ENCODE measurements around the gene TXN. TPM values are rescaled to one million over a fixed set of nuclear protein-coding genes. Genes with fewer than 3 reads are reported as not detected.
"Not testable (repeated sequence)": the region's sequence is repeated elsewhere in the genome, so short reads cannot be mapped to it uniquely, and the experiment has no call there.

Gene TXN
- total RNA-seq, 4 donors from 2014 or later: 472 to 921 (median 819) TPM

DNA sequence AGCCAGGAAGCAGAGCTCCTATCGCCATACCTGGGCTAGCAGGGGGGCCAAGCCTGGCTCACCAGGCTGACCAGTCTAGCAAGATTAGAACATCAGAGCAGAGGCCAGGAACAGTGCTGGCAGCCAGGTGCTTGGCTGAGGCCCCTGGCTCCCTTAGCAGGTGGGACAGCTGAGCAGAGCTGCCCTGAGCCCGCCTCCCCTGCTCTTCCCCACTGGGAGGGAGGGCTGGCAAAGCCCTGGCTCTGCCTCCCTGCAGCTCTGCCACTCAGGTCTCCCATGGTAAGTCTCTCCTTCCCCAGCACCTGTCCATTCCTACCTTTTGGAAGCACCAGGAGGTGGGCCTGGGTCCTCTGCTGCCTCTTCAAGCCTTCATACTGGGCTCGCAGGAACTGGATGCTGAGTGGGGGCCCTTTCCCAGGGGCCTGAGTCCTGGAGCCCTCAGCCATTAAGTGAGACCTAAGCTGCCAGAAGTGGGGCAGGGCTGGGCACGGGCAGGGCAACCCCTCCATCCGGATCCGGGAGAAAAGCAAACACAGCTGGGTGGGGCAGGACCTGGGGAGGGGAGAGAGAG is 49.2 kb downstream of the TXN start:
- Histone ChIP-seq H3K4me1 (peaks cover 4 to 36% (median 13%) of the 10 kb centered on the region in 3 donors), H3K27me3 (peaks cover 0 to 5% (median 0%) of the 10 kb centered on the region in 4 donors), H3K27ac (peak overlapping the region; percentile 24 to 79 (median 52)), H3K36me3 (no peaks in the 10 kb centered on the region), H3K9me3 (no peaks in the 10 kb centered on the region), H3K4me3 (peak overlapping the region in 3 of 4 donors; percentile 16 to 35 (median 30))
- no peak for DNase-seq
- intact Hi-C loops (cut with DNase I): no loop called here
- 14 to 47% methylated on average over 4 of the region's 6 CpGs for WGBS, 2 donors
- TF ChIP-seq, protein P1, sequence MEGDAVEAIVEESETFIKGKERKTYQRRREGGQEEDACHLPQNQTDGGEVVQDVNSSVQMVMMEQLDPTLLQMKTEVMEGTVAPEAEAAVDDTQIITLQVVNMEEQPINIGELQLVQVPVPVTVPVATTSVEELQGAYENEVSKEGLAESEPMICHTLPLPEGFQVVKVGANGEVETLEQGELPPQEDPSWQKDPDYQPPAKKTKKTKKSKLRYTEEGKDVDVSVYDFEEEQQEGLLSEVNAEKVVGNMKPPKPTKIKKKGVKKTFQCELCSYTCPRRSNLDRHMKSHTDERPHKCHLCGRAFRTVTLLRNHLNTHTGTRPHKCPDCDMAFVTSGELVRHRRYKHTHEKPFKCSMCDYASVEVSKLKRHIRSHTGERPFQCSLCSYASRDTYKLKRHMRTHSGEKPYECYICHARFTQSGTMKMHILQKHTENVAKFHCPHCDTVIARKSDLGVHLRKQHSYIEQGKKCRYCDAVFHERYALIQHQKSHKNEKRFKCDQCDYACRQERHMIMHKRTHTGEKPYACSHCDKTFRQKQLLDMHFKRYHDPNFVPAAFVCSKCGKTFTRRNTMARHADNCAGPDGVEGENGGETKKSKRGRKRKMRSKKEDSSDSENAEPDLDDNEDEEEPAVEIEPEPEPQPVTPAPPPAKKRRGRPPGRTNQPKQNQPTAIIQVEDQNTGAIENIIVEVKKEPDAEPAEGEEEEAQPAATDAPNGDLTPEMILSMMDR (IDR thresholded peaks at IDR 0.05): no peak
- TF ChIP-seq POLR2A (IDR thresholded peaks at IDR 0.05): no peak

DNA sequence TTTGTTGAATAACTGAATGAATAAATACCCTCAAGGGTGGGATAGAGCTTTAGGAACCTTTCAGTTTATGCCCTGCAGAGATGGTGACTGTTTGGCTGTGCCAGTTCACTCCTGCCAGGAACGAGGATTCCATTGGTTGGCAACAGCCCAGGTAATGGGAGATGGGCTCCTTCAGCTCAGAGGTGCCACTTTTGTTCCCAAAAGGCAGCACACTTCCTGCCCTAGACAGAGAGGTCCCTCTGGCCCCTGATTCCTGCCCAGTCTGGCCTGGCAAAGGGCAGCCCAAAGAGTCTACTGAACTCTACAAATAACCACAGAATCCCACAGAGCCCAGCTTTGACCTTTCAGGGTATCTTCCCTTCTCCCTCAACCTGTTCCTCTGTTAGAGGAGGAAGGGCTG is 49.9 kb downstream of the TXN start:
- Histone ChIP-seq H3K9me3 (no peaks in the 10 kb centered on the region), H3K4me1 (peaks cover 4 to 36% (median 13%) of the 10 kb centered on the region in 3 donors), H3K27me3 (peaks cover 0 to 5% (median 0%) of the 10 kb centered on the region in 4 donors), H3K27ac (peak overlapping the region in 2 of 4 donors; percentile 79), H3K4me3 (peak overlapping the region in 2 of 4 donors; percentile 30 to 35), H3K36me3 (no peaks in the 10 kb centered on the region)
- intact Hi-C loops (cut with DNase I): no loop called here
- TF ChIP-seq, protein P1 (IDR thresholded peaks at IDR 0.05): no peak
- TF ChIP-seq POLR2A (IDR thresholded peaks at IDR 0.05): no peak
- no peak for DNase-seq
- 13 to 60% methylated on average over 1 of the region's 1 CpG for WGBS, 2 donors

DNA sequence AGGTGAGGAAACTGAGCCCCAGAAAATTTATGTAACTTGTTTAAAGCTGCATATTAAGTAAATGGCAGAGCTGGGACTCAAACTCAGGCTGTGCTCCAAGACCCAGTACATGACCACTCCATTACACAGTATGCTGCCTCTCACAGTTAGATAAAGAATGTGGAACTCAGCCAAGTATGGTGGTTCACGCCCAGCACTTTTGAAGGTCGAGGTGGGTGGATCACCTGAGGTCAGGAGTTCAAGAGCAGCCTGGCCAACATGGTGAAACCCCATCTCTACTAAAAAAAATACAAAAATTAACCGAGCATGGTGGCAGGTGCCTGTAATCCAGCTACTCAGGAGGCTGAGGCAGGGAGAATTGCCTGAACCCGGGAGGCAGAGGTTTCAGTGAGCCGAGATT is 50.7 kb downstream of the TXN start:
- H3K27me3 ChIP-seq; intact Hi-C loops (cut with DNase I); H3K27ac ChIP-seq; H3K9me3 ChIP-seq; H3K36me3 ChIP-seq; DNase-seq; H3K4me3 ChIP-seq: not testable (repeated sequence)
- 66 to 76% methylated on average over 5 of the region's 5 CpGs for WGBS, 2 donors
- peaks cover 4 to 36% (median 13%) of the 10 kb centered on the region in 3 donors for H3K4me1 ChIP-seq

DNA sequence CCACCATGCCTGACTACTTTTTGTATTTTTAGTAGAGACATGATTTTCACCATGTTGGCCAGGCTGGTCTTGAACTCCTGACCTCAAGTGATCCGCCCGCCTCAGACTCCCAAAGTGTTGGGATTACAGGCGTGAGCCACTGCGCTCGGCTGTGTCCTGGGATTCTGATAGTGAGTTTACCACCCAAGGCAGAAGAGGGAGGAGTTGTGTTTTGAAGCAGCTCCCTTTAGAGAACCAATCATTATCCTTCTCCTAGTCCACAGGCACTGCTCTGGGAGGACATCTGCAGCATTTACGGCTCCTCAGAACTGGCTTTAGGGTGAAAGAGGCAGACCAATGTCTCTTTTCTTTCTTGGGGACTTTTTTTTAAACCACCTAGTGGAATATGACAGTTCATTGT is 54.1 kb downstream of the TXN start:
- H3K4me1 ChIP-seq: peaks cover 1 to 21% (median 9%) of the 10 kb centered on the region in 3 donors
- WGBS, 2 donors: 92 to 94% methylated on average over 1 to 2 of the region's 6 CpGs
- H3K4me3 ChIP-seq: no peak overlapping the region
- no peak for DNase-seq
- H3K9me3 ChIP-seq: no peaks in the 10 kb centered on the region
- H3K27me3 ChIP-seq: peaks cover 0 to 3% (median 0%) of the 10 kb centered on the region in 4 donors
- intact Hi-C loops (cut with DNase I): no loop called here
- no peak overlapping the region for H3K27ac ChIP-seq
- TF ChIP-seq, protein P1 (IDR thresholded peaks at IDR 0.05): no peak
- no peak for TF ChIP-seq POLR2A (IDR thresholded peaks at IDR 0.05)
- H3K36me3 ChIP-seq: no peaks in the 10 kb centered on the region

DNA sequence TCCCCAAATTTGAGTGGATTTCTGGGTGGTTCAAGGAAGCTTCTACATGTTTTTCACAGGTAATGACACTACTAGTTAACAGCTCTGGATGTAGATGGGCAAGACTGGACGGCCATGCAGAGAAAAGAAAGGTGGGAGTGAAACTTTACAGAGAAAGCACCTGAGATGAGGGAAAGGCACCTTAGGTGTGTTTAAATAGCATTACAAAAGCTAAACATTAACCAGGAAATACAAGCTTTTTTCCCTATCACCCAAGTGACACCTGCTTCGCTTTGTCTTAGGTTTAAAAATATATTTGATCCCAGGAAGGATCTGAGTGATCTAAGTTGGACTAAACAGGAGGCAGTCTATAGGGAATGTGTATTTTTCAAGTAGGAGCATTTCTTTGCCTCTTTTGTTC is 56.7 kb downstream of the TXN start:
- WGBS, 2 donors: 69 to 87% methylated on average over 2 of the region's 2 CpGs
- H3K4me1 ChIP-seq: no peaks in the 10 kb centered on the region
- no peak for TF ChIP-seq POLR2A (IDR thresholded peaks at IDR 0.05)
- TF ChIP-seq, protein P1 (IDR thresholded peaks at IDR 0.05): no peak
- no peak overlapping the region for H3K4me3 ChIP-seq
- no peaks in the 10 kb centered on the region for H3K36me3 ChIP-seq
- H3K27me3 ChIP-seq: no peaks in the 10 kb centered on the region
- no peak overlapping the region for H3K27ac ChIP-seq
- intact Hi-C loops (cut with DNase I): no loop called here
- DNase-seq: no peak
- no peaks in the 10 kb centered on the region for H3K9me3 ChIP-seq

DNA sequence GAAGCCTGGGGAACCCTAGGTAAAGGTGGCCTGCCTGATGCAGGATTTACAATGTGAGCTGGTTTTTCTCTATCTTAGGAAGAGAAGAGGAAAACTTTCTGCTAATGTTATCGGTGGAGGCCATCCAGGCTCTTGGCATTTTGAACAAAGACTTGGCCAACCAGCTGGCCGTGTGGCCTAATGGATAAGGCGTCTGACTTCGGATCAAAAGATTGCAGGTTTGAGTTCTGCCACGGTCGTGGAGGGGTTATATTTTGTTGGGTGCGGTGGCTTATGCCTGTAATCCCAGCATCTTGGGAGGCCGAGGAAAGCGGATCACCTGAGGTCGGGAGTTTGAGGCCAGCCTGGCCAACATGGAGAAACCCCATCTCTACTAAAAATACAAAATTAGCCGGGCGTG is 58.0 kb downstream of the TXN start:
- 94 to 96% methylated on average over 11 to 12 of the region's 12 CpGs for WGBS, 2 donors
- Histone ChIP-seq H3K27ac (no peak overlapping the region), H3K4me3 (no peak overlapping the region), H3K9me3 (no peaks in the 10 kb centered on the region), H3K27me3 (no peaks in the 10 kb centered on the region), H3K36me3 (no peaks in the 10 kb centered on the region), H3K4me1 (peaks cover 0 to 6% (median 0%) of the 10 kb centered on the region in 3 donors)
- DNase-seq: no peak
- intact Hi-C loops (cut with DNase I): no loop called here
- TF ChIP-seq, protein P1 (IDR thresholded peaks at IDR 0.05): no peak
- TF ChIP-seq POLR2A (IDR thresholded peaks at IDR 0.05): no peak

All from esophagus squamous epithelium (tissue), 5 donors.